IMR-90 (cell line): ENCODE results near the gene DDX31. TPM values are rescaled to one million over a fixed set of nuclear protein-coding genes. Genes with fewer than 3 reads are reported as not detected.

Experiments
- ATAC-seq: fragments of 200-7000 bp; cut with Tn5 transposase; 2 replicates; pipeline ENCODE4 v1.9.1; 2020; ENCODE audit warnings: low read depth, mild to moderate bottlenecking, moderate library complexity
- BruUV-seq: library from RNA; stranded (reverse); fragments of 400-500 nt; replicated peaks from 2 replicates; lab custom pipeline; 2021; lab: Mats Ljungman, UMichigan
- CTCF ChIA-PET: fragments of 300-600 bp; formaldehyde crosslinking; extraction: SDS; loops from one replicate; lab custom pipeline; 2021; ENCODE audit warnings: antibody characterized with exemption; lab: Yijun Ruan, JAX
- POLR2A ChIA-PET: fragments of 300-600 bp; sonication (Branson Sonifier 250); formaldehyde crosslinking; loops from one replicate; lab custom pipeline; 2022; ENCODE audit warnings: antibody characterized with exemption; ENCODE audit not compliant: unreplicated experiment; lab: Charles Lee
- DNase-seq: peaks from one replicate; pipeline ENCODE4 v3.0.0; 2013
- H2AFZ ChIP-seq: replicated peaks from 2 replicates; pipeline ENCODE3; 2013; ENCODE audit warnings: low read length, mild to moderate bottlenecking; ENCODE audit not compliant: poor library complexity
- H2AK5ac ChIP-seq: 2 replicates; pipeline ENCODE4 v1.6.1; 2013; ENCODE audit warnings: low read depth, low read length, inconsistent platforms
- H2AK9ac ChIP-seq: replicated peaks from 2 replicates; pipeline ENCODE3; 2013; ENCODE audit warnings: mild to moderate bottlenecking, low read depth, low read length, moderate library complexity; ENCODE audit not compliant: poor library complexity
- H2BK120ac ChIP-seq: 2 replicates; pipeline ENCODE4 v1.6.1; 2013; ENCODE audit warnings: low read depth, low read length, inconsistent platforms
- H2BK15ac ChIP-seq: 3 replicates; pipeline ENCODE4 v1.6.1; 2013; ENCODE audit warnings: low read depth, low read length, inconsistent platforms
- H2BK20ac ChIP-seq: 2 replicates; pipeline ENCODE4 v1.6.1; 2013; ENCODE audit warnings: low read depth, mild to moderate bottlenecking, inconsistent platforms, low read length, moderate library complexity
- H2BK5ac ChIP-seq: 2 replicates; pipeline ENCODE4 v1.6.1; 2013; ENCODE audit warnings: mild to moderate bottlenecking, low read depth, low read length, inconsistent platforms; ENCODE audit not compliant: poor library complexity, severe bottlenecking
- H3K14ac ChIP-seq: replicated peaks from 2 replicates; pipeline ENCODE4 v1.6.1; 2013; ENCODE audit warnings: low read depth, low read length, inconsistent platforms
- H3K18ac ChIP-seq: 2 replicates; pipeline ENCODE4 v1.6.1; 2013; ENCODE audit warnings: low read depth, low read length, control low read depth
- H3K23ac ChIP-seq: 2 replicates; pipeline ENCODE4 v1.6.1; 2013; ENCODE audit warnings: low read depth, low read length, inconsistent platforms
- H3K27ac ChIP-seq: 2 replicates; pipeline ENCODE4 v1.5.1; 2013; ENCODE audit warnings: mild to moderate bottlenecking, control low read depth, low read length; ENCODE audit not compliant: insufficient read depth
- H3K27me3 ChIP-seq: 2 replicates; pipeline ENCODE4 v1.6.1; 2013; ENCODE audit warnings: low read length; ENCODE audit not compliant: control insufficient read depth, insufficient read depth
- H3K36me3 ChIP-seq: 2 replicates; pipeline ENCODE4 v1.6.1; 2013; ENCODE audit warnings: low read length, mixed read lengths; ENCODE audit not compliant: control insufficient read depth, insufficient read depth
- H3K4ac ChIP-seq: 2 replicates; pipeline ENCODE4 v1.6.1; 2013; ENCODE audit warnings: low read depth, low read length, inconsistent platforms
- H3K4me1 ChIP-seq: 2 replicates; pipeline ENCODE4 v1.6.1; 2013; ENCODE audit warnings: low read length, mixed read lengths; ENCODE audit not compliant: control insufficient read depth, insufficient read depth
- H3K4me2 ChIP-seq: 2 replicates; pipeline ENCODE4 v1.6.1; 2013; ENCODE audit warnings: low read depth, mild to moderate bottlenecking, control low read depth, low read length, moderate library complexity
- H3K4me3 ChIP-seq: 2 replicates; pipeline ENCODE4 v1.5.1; 2013; ENCODE audit warnings: low read depth, mild to moderate bottlenecking, control low read depth, low read length, moderate library complexity; ENCODE audit not compliant: insufficient read depth
- H3K56ac ChIP-seq: 2 replicates; pipeline ENCODE4 v1.6.1; 2013; ENCODE audit warnings: low read length, inconsistent platforms; ENCODE audit not compliant: insufficient read depth; ENCODE audit errors: extremely low read depth
- H3K79me1 ChIP-seq, 2 experiments: 2 replicates each; pipeline ENCODE4 v1.6.1; 2013; ENCODE audit warnings: low read length in 2 of 2, inconsistent platforms in 1 of 2, low read depth in 1 of 2
- H3K9ac ChIP-seq: 2 replicates; pipeline ENCODE4 v1.6.1; 2013; ENCODE audit warnings: low read depth, low read length, control low read depth
- H3K9me1 ChIP-seq: 2 replicates; pipeline ENCODE4 v1.6.1; 2013; ENCODE audit warnings: low read length, inconsistent platforms; ENCODE audit not compliant: insufficient read depth
- H3K9me3 ChIP-seq: 2 replicates; pipeline ENCODE4 v1.6.1; 2013; ENCODE audit warnings: low read length; ENCODE audit not compliant: control insufficient read depth, insufficient read depth
- H4K20me1 ChIP-seq: 2 replicates; pipeline ENCODE4 v1.6.1; 2013; ENCODE audit warnings: low read length, inconsistent platforms; ENCODE audit not compliant: insufficient read depth
- H4K5ac ChIP-seq: 2 replicates; pipeline ENCODE4 v1.6.1; 2013; ENCODE audit warnings: mild to moderate bottlenecking, low read depth, low read length, control low read depth
- H4K8ac ChIP-seq, 2 experiments: 2 replicates each; pipeline ENCODE4 v1.6.1; 2013; ENCODE audit warnings: low read depth in 2 of 2, low read length in 2 of 2, control low read depth in 1 of 2, inconsistent platforms in 1 of 2
- H4K91ac ChIP-seq: 2 replicates; pipeline ENCODE4 v1.6.1; 2013; ENCODE audit warnings: low read depth, low read length, inconsistent platforms; ENCODE audit not compliant: insufficient read depth
- BHLHE40 ChIP-seq: fragments of 150-350 bp; IDR thresholded peaks from 2 replicates; pipeline ENCODE4 v1.6.1; 2016; ENCODE audit warnings: mild to moderate bottlenecking, low read depth, low read length
- CEBPB ChIP-seq: IDR thresholded peaks from 2 replicates; pipeline ENCODE4 v1.6.1; 2012; ENCODE audit warnings: low read depth, low read length, improper control_type of control experiment
- CHD1 ChIP-seq: IDR thresholded peaks from 2 replicates; pipeline ENCODE4 v1.6.1; 2012; ENCODE audit warnings: low read depth, low read length, improper control_type of control experiment
- FOS ChIP-seq: fragments of 150-350 bp; IDR thresholded peaks from 2 replicates; pipeline ENCODE4 v1.6.1; 2016; ENCODE audit warnings: low read depth, low read length
- MAFK ChIP-seq: IDR thresholded peaks from 2 replicates; pipeline ENCODE4 v1.6.1; 2012; ENCODE audit warnings: low read depth, low read length, improper control_type of control experiment
- MAZ ChIP-seq: IDR thresholded peaks from 2 replicates; pipeline ENCODE4 v1.6.1; 2012; ENCODE audit warnings: low read depth, mild to moderate bottlenecking, low read length, improper control_type of control experiment, moderate library complexity, borderline replicate concordance
- MXI1 ChIP-seq: IDR thresholded peaks from 2 replicates; pipeline ENCODE4 v1.6.1; 2012; ENCODE audit warnings: low read depth, mild to moderate bottlenecking, low read length, moderate library complexity, borderline replicate concordance
- NFE2L2 ChIP-seq: fragments of 150-350 bp; IDR thresholded peaks from 2 replicates; pipeline ENCODE4 v1.6.1; 2016; ENCODE audit warnings: low read depth, mild to moderate bottlenecking, low read length
- POLR2A ChIP-seq: IDR thresholded peaks from 2 replicates; pipeline ENCODE4 v1.6.1; 2012; ENCODE audit warnings: mild to moderate bottlenecking, low read depth, low read length
- RAD21 ChIP-seq: IDR thresholded peaks from 2 replicates; pipeline ENCODE4 v1.6.1; 2012; ENCODE audit warnings: low read length, improper control_type of control experiment
- RCOR1 ChIP-seq: IDR thresholded peaks from 2 replicates; pipeline ENCODE4 v1.6.1; 2012; ENCODE audit warnings: mild to moderate bottlenecking, low read length, improper control_type of control experiment; ENCODE audit not compliant: insufficient replicate concordance
- RFX5 ChIP-seq: IDR thresholded peaks from 2 replicates; pipeline ENCODE4 v1.8.0; 2012; ENCODE audit warnings: low read depth, mild to moderate bottlenecking, low read length, moderate library complexity
- SMC3 ChIP-seq: fragments of 150-350 bp; IDR thresholded peaks from 2 replicates; pipeline ENCODE4 v1.6.1; 2016; ENCODE audit warnings: low read depth, mild to moderate bottlenecking, antibody characterized with exemption, low read length, moderate library complexity
- WGBS, 2 experiments: methylation state at CpG; one replicate each; pipeline versions ENCODE4 v1.1.5 to v1.1.7; 2013; ENCODE audit warnings: missing lambda C conversion rate in 2 of 2; ENCODE audit not compliant: insufficient read length in 1 of 2; ENCODE audit errors: extremely low coverage in 2 of 2; 5-methylcytosine and 5-hydroxymethylcytosine counted together
- dilution Hi-C: fragments of 300-500 bp; cut with HindIII; formaldehyde crosslinking; loops from one replicate; pipeline ENCODE4 v1.14.3; 2018; ENCODE audit warnings: low sequenced_read_pairs; ENCODE audit not compliant: unreplicated experiment
- in situ Hi-C: fragments of 300-500 bp; cut with MboI; formaldehyde crosslinking; loops from 3 replicates; pipeline ENCODE4 v1.14.3; 2019; ENCODE audit warnings: low sequenced_read_pairs, inconsistent platforms, mixed read lengths
- intact Hi-C: fragments of 100-400 bp; cut with micrococcal nuclease; formaldehyde crosslinking; loops from 2 replicates; pipeline ENCODE4 v1.10.0; 2022
- polyA plus RNA-seq, 3 experiments: library from polyadenylated mRNA; depleted of rRNA; stranded (reverse); fragments of >200 nt; gene quantifications; 2 replicates each; pipeline ENCODE4 v1.2.3, GENCODE V29; 2012; ENCODE audit warnings: low replicate concordance in 1 of 3
- total RNA-seq: library from RNA; depleted of rRNA; stranded (reverse); fragments of >200 nt; gene quantifications from 2 replicates; pipeline ENCODE4 v1.2.3, GENCODE V29; 2012
- TF ChIP-seq, protein P1 (sequence below): conservative IDR thresholded peaks from 2 replicates; pipeline ENCODE4 v1.5.1; 2012; ENCODE audit warnings: mild to moderate bottlenecking, low read depth, low read length, improper control_type of control experiment
- TF ChIP-seq, protein P2 (sequence below): fragments of 150-350 bp; IDR thresholded peaks from 2 replicates; pipeline ENCODE4 v1.6.1; 2016; ENCODE audit warnings: low read depth, mild to moderate bottlenecking, low read length, moderate library complexity, borderline replicate concordance
- TF ChIP-seq, protein P3 (sequence below): fragments of 150-350 bp; IDR thresholded peaks from 2 replicates; pipeline ENCODE4 v1.6.1; 2017; ENCODE audit warnings: mild to moderate bottlenecking, antibody characterized with exemption, low read length, low read depth

DDX31 gene
- total and polyA plus RNA-seq, 2 of the 4 experiments (the other 2 are of a cell fraction) = 10.7 to 14.0 TPM

DNA sequence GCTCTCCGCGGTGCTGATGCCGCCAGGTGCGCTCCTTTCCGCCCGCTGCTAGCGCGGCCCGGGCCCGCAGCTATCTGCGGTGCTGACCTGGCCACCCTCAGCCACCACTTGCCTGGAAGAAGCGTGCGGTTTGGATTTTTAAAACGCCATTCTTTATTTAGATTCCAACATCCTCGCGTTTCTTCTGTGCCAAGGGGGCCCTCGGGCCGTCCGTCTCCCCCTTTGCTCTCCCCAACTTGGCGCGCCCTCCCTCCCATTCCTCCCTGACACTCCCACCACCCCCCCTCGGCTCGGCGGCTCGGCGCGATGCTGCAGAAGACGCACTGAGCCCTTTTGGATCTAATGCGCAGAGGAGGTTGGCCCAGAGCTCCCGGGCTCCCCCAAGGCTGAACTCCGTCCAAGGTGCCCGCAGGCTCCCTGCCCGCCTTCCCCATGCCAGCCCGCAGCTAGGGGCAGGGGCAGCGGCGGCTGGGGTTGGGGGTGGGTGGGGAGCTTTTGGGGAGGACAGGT lies 87.5 kb downstream of the DDX31 start, which contains the start of gene BARHL1:
BARHL1 (plus strand) TSS at position 331 of the 510 bp plus-strand sequence. CDS start 192 bp downstream, outside the sequence.
- Histone ChIP-seq H3K79me1 (no peaks in the 10 kb centered on the region), H2BK20ac (no peak within 1 kb of the TSS), H4K8ac (no peak within 1 kb of the TSS), H3K27me3 (peaks cover 96% of the 10 kb centered on the region), H2BK15ac (no peak within 1 kb of the TSS), H3K9me3 (peaks cover 2% of the 10 kb centered on the region), H3K4me3 (peak within 1 kb of the TSS; percentile 14; the same call in 1 of the 2 replicates), H4K91ac (no peak within 1 kb of the TSS), H3K4me2 (peak within 1 kb of the TSS; percentile 47), H3K36me3 (no peaks in the 10 kb centered on the region), H3K9ac (no peak within 1 kb of the TSS), H2AK5ac (no peak within 1 kb of the TSS), H3K56ac (no peak within 1 kb of the TSS), H2AK9ac (no peak within 1 kb of the TSS), H4K5ac (no peak within 1 kb of the TSS), H4K20me1 (peaks cover 45% of the 10 kb centered on the region), H2AFZ (no peak within 1 kb of the TSS), H3K4me1 (no peaks in the 10 kb centered on the region), H3K23ac (no peak within 1 kb of the TSS), H3K4ac (no peak within 1 kb of the TSS), H3K9me1 (no peaks in the 10 kb centered on the region; the same call in 1 of the 2 replicates), H2BK120ac (no peak within 1 kb of the TSS), H3K18ac (no peak within 1 kb of the TSS), H3K14ac (no peak within 1 kb of the TSS), H2BK5ac (no peak within 1 kb of the TSS), H3K27ac (no peak within 1 kb of the TSS)
- intact Hi-C loops = no loop called here
- POLR2A ChIA-PET = no interaction called here
- DNase-seq (no peak), ATAC-seq (no peak)
- TF ChIP-seq RAD21 (no peak), SMC3 (no peak), POLR2A (no peak), CEBPB (no peak), CHD1 (no peak), BHLHE40 (no peak), RCOR1 (no peak), NFE2L2 (no peak), RFX5 (no peak), MXI1 (no peak), MAFK (no peak), MAZ (no peak), FOS (no peak)
- TF ChIP-seq, protein P1, sequence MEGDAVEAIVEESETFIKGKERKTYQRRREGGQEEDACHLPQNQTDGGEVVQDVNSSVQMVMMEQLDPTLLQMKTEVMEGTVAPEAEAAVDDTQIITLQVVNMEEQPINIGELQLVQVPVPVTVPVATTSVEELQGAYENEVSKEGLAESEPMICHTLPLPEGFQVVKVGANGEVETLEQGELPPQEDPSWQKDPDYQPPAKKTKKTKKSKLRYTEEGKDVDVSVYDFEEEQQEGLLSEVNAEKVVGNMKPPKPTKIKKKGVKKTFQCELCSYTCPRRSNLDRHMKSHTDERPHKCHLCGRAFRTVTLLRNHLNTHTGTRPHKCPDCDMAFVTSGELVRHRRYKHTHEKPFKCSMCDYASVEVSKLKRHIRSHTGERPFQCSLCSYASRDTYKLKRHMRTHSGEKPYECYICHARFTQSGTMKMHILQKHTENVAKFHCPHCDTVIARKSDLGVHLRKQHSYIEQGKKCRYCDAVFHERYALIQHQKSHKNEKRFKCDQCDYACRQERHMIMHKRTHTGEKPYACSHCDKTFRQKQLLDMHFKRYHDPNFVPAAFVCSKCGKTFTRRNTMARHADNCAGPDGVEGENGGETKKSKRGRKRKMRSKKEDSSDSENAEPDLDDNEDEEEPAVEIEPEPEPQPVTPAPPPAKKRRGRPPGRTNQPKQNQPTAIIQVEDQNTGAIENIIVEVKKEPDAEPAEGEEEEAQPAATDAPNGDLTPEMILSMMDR = no peak
- TF ChIP-seq, protein P2, sequence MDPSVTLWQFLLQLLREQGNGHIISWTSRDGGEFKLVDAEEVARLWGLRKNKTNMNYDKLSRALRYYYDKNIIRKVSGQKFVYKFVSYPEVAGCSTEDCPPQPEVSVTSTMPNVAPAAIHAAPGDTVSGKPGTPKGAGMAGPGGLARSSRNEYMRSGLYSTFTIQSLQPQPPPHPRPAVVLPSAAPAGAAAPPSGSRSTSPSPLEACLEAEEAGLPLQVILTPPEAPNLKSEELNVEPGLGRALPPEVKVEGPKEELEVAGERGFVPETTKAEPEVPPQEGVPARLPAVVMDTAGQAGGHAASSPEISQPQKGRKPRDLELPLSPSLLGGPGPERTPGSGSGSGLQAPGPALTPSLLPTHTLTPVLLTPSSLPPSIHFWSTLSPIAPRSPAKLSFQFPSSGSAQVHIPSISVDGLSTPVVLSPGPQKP = no peak
- TF ChIP-seq, protein P3, sequence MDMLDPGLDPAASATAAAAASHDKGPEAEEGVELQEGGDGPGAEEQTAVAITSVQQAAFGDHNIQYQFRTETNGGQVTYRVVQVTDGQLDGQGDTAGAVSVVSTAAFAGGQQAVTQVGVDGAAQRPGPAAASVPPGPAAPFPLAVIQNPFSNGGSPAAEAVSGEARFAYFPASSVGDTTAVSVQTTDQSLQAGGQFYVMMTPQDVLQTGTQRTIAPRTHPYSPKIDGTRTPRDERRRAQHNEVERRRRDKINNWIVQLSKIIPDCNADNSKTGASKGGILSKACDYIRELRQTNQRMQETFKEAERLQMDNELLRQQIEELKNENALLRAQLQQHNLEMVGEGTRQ = no peak
- dilution Hi-C loops = no loop called here
- BruUV-seq = no TSS peak
- in situ Hi-C loops = no loop called here
- WGBS, 2 experiments = 1% methylated on average over 15 of the region's 36 CpGs; no CpG with 5 or more reads in 1 of the 2 experiments
- CTCF ChIA-PET = interaction anchor here (0.7 kb wide), 1 partner anchor 592 kb away, joined by 4 read pairs; no protein-coding TSS in a partner anchor
